CD4-positive, alpha-beta T cell treated with Interleukin-17A for 4 hours (primary cell): ENCODE data around the gene KRT35.

Source experiments
- DNase-seq: peaks from one replicate; pipeline ENCODE4 v3.0.0-alpha.2; 2020; ENCODE audit warnings: mixed read lengths

KRT35 gene

DNA sequence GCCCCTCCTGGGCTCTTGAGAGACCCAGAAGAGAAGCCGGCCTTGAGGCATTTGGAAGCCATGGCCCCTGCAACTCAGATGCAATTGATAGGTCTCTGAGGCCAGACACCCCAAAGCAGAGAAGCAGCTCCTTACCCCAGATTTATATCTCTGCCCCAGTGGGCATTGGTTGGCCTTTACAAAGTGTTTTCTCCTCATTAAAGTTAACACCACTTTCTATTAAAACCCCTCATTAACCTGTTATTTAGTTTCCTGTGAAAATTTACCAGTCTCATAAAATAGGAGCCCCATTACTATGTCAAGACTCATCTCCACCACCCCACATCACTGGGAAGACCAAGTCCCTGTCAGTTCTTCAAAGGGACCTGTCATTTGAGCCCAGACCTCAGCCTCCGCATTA, at the start of gene KRT35:
Gene KRT35, minus strand, starts transcription at position 116 of the 400 bp plus-strand sequence. Its CDS starts 54 bp downstream, at position 62.
- DNase-seq: no peak

DNA sequence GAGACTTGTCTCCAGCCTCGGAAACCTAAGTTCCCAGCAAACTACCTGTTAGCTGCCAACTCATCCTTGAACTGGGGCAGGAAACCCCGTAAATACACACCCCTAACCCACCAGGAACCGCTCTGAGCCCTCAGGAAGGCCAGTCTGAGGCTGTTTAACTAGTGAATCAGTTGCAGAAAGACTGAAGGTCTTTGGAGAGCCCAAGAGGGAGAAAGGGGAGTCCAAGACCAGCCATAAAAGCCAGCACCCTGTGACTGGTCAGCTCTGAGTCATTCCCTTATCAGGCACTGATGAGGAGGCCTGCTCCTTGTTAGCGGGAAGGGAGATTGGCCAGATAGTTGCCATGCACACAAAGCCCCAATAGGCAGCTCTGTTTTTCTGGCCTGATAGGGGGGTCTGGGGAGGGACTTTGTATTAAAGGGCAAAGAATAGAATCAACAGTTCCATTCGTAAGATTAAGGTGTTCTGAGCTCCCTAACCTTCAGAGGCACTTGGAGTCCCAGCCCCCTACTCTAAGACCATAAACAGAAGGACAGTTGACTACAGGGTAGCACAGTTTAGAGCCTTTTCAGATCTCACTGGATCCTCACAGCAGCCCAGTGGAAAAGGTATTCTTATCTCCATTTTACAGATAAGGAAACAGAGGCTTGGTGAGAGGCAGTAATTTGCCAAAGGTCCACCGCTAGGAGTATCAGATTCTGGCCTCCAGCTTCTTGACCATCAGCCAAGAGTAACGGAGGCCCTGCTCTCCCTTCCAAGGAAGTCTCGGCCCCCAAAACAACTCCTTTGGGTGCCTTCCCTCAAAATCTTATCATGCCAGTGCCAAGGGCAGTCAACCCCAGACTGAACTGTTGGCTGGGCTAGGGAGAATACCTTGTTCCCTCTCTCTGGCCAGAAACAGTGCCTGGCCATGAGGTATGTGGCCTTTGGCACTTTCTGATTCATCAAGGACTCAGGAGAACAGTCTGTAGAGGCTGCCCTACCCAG, 49.4 kb upstream of the KRT35 start:
- DNase-seq: no peak

DNA sequence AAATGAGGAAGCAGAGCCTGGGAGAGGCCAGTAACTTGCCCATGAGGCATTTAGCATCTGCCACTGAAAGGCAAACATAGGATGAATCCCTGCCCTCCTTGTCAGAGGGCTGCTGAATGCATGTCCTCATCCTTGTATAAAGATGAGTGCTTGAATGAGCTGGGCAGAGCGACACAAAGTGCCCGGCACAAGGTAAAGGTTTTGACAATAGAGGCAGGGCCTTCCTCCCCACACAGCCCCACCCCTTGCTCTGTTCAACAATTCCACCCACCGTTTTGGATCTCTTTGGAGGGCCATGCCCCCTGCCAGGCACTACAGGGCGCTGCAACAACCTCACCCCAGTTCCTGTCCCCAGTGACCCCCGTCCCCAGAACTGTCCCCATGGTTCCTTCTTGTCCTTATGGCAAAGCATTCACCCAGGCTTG, 48.6 kb upstream of the KRT35 start:
- DNase-seq: no peak

GRCh38 chr17:41528959-41529353, 48.0 kb upstream of the KRT35 start:
- DNase-seq: no peak

DNA sequence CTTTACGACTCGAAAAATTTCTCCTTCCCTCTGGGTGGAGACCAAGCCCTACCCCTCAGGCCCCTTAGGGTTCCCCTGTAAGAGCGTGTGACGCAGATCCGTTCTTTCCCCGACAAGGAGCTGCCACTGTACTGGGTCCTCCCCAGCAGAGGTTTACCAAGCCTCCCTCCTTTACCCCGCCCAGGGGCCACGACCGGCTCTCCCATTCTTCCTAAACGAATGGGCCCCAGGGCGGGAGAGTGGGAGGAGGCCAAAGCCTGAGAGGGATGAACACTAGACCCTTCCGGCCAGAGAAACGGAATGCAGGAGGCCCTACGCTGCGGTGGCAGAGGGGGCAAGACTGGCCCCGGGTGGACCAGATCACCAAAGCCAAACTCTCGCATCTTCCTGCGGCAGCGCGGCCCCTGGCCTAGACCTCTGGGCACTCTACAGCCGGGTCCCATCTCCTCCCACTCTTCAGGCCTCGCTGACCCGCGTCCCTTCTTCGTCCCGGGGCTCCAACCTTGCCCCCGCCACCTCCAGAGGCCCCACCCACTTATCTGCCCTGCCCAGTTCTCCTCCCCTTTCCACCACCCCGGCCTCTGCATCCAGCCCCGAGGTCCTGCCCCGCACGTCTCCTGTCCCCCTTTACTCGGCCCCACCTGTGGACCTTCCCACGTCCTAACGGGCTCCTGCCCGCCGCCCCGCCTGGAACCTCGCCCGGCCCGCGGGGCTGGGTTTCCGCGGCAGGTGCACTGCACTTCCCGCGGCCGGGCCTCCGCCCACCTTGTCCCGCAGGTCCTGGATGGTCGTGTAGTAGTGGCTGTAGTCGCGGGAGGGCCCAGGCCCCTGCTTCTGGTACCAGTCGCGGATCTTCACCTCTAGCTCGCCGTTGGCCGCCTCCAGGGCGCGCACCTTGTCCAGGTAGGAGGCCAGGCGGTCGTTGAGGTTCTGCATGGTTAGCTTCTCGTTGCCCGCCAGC, 46.4 kb upstream of the KRT35 start:
- DNase-seq: peak; percentile 24

DNA sequence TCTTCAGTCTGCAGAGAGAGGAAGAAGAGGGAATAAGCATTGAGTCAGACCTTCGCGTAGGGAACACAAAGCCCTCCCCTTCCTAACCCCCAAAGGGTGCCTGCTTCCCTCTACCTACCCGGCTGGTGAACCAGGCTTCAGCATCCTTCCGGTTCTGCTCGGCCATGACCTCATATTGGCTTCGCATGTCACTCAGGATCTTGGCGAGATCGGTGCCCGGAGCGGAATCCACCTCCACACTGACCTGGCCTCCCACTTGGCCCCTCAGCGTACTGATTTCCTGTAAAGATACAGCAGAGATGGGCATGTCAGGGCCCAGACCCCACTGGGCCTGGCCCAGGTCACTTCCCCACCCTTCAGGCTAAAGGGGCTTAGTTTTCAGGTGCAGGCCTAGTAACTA, 43.3 kb upstream of the KRT35 start:
- no peak for DNase-seq

DNA sequence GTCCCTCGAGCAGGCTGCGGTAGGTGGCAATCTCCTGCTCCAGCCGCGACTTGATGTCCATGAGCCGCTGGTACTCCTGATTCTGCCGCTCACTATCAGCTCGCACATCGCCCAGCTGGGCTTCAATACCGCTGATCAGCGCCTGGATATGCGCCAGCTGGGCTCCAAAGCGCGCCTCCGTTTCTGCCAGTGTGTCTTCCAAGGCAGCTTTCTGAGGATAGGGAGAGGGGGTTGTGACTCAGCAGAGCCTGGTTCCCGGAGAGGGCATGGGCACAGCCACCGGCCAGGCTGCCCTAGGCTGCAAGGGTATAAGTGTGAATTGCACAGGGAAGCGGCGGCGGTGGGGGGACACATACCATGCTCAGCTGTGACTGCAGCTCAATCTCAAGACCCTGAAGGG, 42.8 kb upstream of the KRT35 start:
- DNase-seq: no peak

GRCh38 chr17:41523225-41523593, 42.3 kb upstream of the KRT35 start:
- DNase-seq: no peak

- DNase-seq: no peak
Measured at GRCh38 chr17:41522301-41523224, 41.6 kb upstream of the KRT35 start.

GRCh38 chr17:41521574-41522261, 40.8 kb upstream of the KRT35 start:
- DNase-seq: no peak

DNA sequence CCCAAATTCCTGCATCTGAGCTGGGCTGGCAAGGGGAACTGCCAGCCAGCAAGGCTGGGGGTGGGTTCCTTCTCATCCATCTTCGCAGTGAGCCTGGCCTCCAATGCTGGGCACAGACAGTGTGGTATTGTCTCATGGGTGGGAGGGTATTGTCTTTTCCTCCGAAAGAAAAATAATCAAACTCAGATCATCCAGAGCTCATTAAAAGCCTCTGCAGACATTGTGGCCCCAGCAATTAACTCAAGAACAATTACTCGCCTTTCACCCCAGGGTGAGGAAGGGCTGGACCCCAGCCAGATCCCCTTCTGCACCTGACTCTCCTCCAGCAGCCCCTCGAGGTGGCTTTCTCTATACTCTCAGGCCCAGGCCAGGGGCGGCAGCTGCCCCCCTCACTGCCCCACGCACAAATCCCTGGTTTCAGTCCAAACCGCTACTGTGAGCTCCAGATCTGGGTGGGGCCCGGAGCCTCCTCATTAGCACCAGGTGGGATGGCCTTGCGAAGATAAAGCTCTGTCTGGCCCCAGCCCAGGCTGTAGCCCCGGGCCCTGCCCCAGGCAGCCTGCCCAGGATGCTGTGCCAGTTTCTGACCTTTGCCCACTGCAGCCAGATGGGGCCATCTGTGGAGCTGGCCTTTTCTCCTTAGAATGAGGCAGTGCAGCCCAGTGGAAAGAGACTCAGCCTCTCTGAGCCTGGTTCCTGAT, 40.0 kb upstream of the KRT35 start:
- DNase-seq: no peak

DNA sequence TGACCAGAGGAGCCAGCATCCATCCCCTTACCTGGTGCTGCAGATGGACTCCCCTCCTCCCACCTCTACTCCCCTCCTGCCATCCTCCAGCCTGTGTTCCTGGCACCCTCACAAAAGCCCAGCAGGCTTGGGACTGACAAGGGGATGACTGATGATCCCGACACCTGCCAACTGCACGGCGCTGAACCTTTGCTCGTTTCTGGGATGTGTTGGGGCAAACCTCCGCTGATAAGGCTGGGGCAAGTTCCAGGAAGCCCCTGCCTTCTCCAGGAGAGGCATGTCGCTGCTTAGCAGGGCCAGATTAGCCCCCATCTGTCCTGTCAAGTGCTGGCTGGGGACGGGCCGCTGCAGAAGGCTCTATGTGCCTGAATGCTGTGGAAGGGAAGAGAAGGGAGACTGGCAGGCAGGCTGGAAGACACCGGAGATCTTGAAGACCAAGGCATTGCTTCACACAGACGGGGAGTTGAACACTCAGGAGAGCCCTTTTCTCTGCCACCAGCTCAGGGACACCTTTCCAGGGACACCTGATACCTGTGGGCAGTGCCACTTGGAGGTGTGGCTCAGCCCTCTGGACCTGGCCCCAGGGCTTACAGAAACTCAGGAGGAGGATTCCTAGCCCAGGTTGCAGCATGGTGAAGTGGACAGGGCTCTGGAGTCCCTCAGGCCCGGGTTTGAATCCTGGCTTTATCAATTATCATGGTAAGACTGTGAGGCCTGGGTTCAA, 38.7 kb upstream of the KRT35 start:
- no peak for DNase-seq

- DNase-seq: no peak
Measured at GRCh38 chr17:41518789-41519449, 38.0 kb upstream of the KRT35 start, which contains the start of gene KRT15. TSS of gene KRT15 (minus strand) at chr17:41518890. CDS start at chr17:41518827, 63 bp downstream.

DNA sequence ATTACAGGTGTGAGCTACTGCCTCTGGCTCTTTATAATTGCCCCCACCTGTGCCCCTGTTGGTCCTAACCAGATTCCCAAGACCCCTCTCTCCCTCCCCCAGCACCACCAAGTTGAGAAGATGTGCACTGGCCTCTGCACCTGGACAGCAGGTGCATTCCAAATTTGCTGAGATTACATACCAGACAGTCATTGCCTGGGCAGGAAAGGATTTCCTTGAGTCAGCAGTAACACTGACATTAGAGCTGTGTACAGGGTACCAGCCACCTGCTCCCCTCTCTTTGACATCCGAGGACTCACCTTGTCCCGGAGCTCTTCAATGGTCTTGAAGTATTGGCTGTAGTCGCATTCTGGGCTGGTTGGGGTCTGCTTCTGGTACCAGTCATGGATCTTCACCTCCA, 37.1 kb upstream of the KRT35 start:
- DNase-seq: no peak

GRCh38 chr17:41516830-41517283, 35.9 kb upstream of the KRT35 start:
- no peak for DNase-seq

- DNase-seq: no peak
Measured at GRCh38 chr17:41516147-41516829, 35.3 kb upstream of the KRT35 start.

DNA sequence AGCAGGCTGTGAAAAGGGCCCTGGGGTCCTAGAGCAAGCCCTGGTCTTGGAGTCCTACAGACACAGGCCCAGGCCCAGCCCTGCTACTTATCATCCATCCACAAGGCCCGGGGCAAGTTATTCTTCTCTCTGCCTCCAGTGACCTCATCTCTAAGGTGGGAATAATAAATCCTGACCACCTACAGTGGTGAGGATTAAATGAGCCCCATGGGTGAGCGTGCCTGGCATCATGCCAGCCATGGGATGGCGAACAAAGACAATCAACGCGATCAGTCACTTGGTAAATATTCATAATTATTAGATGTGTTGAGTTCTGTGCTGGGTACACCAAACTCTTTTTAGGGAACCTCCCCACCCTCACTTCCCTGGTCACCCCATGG, 32.2 kb upstream of the KRT35 start:
- DNase-seq: no peak

GRCh38 chr17:41512546-41513167, 31.7 kb upstream of the KRT35 start:
- no peak for DNase-seq
